Activated T-helper 1 cell treated with anti-CD3 and anti-CD28 coated beads, Interleukin-12 subunit alpha, Interleukin-12 subunit beta, Interleukin-2, Interleukin-4 antibody, amounts not matched to agents 30 ng/mL and 10 ng/mL and 1 ng/mL, durations not matched to agents 14 hours and 24 hours and 36 hours (primary cell): ENCODE results near the gene NIPAL4. TPM values are rescaled to one million over a fixed set of nuclear protein-coding genes. Genes with fewer than 3 reads are reported as not detected.

ENCODE experiments used
- DNase-seq: peaks from one replicate; pipeline ENCODE4 v3.0.0; 2021; ENCODE audit warnings: low spot score
- H3K27ac Mint-ChIP-seq: one replicate; pipeline ENCODE4 v1.8.0; 2021; ENCODE audit warnings: mild to moderate bottlenecking, mixed read lengths
- H3K27me3 Mint-ChIP-seq: one replicate; pipeline ENCODE4 v1.8.0; 2022; ENCODE audit warnings: mild to moderate bottlenecking, moderate library complexity, mixed read lengths; ENCODE audit not compliant: insufficient read depth
- H3K36me3 Mint-ChIP-seq: one replicate; pipeline ENCODE4 v1.8.0; 2021; ENCODE audit warnings: low read depth, mixed read lengths
- H3K4me1 Mint-ChIP-seq: one replicate; pipeline ENCODE4 v1.8.0; 2021; ENCODE audit warnings: low read depth, mixed read lengths
- H3K4me3 Mint-ChIP-seq: one replicate; pipeline ENCODE4 v1.8.0; 2021; ENCODE audit warnings: mild to moderate bottlenecking, moderate library complexity, mixed read lengths
- H3K9me3 Mint-ChIP-seq: one replicate; pipeline ENCODE4 v1.8.0; 2021; ENCODE audit warnings: mixed read lengths
- intact Hi-C: fragments of 100-400 bp; cut with micrococcal nuclease; formaldehyde crosslinking; loops from one replicate; pipeline ENCODE4 v1.15.1; 2024
- total RNA-seq: library from RNA; stranded (reverse); gene quantifications from 2 replicates; pipeline ENCODE4 v1.2.3, GENCODE V29; 2022

The NIPAL4 gene
- total RNA-seq, 1 donor from 2014 or later = 2.2 TPM

DNA sequence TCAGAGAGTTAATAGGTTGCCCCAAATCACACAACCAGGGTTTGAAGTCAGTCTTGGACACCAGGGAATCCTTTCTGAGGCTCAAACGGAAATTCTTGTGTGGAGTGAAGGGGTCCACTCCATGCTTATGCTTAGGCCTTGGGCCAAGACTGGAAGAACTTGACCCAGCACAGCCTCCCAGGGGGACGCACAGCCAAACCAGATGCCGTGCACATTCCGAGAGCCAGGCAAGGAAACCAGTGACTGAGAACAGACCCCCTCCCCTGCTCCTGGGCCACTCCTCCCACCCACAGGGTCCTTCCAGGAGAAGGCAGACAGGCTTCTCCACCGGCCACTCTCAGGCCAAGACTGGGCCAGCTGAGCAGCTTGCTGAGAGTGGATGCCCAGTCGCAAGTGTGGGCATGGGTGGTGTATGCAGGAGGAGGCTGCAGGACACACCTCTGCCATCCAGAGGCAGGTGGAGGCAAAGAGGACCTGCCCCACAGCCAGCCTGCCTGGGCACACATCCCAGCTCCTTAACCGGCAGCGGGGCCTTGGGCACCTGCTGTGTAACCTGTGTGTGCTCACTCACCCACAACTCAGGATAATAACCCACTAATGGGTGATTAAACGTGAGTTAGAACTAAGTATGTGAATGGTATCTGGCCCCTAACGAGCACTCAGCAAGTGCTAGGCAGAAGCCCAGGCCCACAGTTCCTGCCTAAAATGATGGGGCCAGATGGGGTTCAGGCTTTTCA is 38.0 kb downstream of the NIPAL4 start:
- no peak overlapping the region for H3K4me3 Mint-ChIP-seq
- H3K27ac Mint-ChIP-seq = no peak overlapping the region
- no peak for DNase-seq
- intact Hi-C loops = loop anchor here (1.0 kb wide), 1 partner anchor 12 kb away; no protein-coding TSS in a partner anchor
- H3K27me3 Mint-ChIP-seq = no peaks in the 10 kb centered on the region
- no peaks in the 10 kb centered on the region for H3K9me3 Mint-ChIP-seq
- peaks cover 52% of the 10 kb centered on the region for H3K4me1 Mint-ChIP-seq
- H3K36me3 Mint-ChIP-seq = peaks cover 65% of the 10 kb centered on the region

- Mint-ChIP-seq H3K9me3 (no peaks in the 10 kb centered on the region), H3K36me3 (peaks cover 70% of the 10 kb centered on the region), H3K4me3 (no peak overlapping the region), H3K4me1 (peaks cover 52% of the 10 kb centered on the region), H3K27me3 (no peaks in the 10 kb centered on the region), H3K27ac (peak overlapping the region; percentile 82)
- no peak for DNase-seq
- intact Hi-C loops = no loop called here
Measured at GRCh38 chr5:157502143-157502647, 42.2 kb downstream of the NIPAL4 start.

- Mint-ChIP-seq H3K27me3 (no peaks in the 10 kb centered on the region), H3K27ac (peak overlapping the region; percentile 25)
- intact Hi-C loops = no loop called here
Measured at GRCh38 chr5:157504053-157504452, 44.0 kb downstream of the NIPAL4 start.

DNA sequence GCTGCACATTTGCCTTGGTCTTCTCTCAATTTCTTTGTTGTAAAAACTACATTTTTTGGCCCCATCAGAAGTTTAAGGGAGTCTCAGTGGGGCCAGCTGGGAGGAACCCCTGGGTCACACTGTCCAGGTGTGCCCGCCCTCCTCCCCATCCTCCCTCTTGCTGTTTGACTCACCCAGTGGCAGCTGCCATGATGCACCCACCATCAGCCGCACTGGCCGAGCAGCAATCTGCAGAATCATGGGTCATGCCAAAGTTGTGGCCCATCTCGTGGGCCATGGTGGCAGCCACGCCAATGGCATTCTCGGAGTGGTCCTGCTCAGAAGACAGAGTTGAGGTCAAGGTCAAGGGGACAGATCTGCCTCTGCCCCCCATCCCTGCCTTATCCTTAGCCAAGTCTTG is 45.5 kb downstream of the NIPAL4 start:
- no peaks in the 10 kb centered on the region for H3K9me3 Mint-ChIP-seq
- H3K4me1 Mint-ChIP-seq = peaks cover 60% of the 10 kb centered on the region
- no peak overlapping the region for H3K4me3 Mint-ChIP-seq
- no peaks in the 10 kb centered on the region for H3K27me3 Mint-ChIP-seq
- no peak for DNase-seq
- peaks cover 78% of the 10 kb centered on the region for H3K36me3 Mint-ChIP-seq
- H3K27ac Mint-ChIP-seq = peak overlapping the region; percentile 56
- intact Hi-C loops = loop anchor here (5.0 kb wide), 1 partner anchor 212 kb away; no protein-coding TSS in a partner anchor

More at GRCh38 chr5:157504053-157504452, 44.0 kb downstream of the NIPAL4 start:
- DNase-seq = no peak
- Mint-ChIP-seq H3K4me1 (peaks cover 63% of the 10 kb centered on the region), H3K4me3 (no peak overlapping the region), H3K9me3 (no peaks in the 10 kb centered on the region), H3K36me3 (peaks cover 80% of the 10 kb centered on the region)

DNA sequence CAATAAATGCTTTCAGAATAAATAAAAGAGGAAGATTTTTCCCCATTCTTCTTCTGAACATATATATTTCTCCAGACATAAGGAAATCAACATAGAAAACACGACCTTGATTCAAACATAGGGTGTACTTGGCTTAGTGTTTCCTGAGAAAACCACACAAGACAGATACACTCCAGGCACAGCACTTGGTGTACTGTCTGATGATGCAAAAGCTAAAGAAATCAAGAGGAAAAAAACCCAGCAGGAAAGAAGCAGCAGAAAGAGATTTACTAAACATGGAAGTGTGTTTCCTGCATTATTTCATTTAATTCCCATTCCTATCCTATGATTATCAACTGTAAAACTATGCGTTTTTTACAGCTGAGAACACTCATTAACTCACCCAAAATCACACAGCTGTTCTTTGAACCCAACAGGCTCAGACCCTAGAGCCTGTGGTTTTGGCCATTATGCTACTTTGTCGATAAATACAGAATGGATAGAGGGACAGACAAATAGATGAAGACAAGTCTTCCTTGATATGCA is 46.1 kb downstream of the NIPAL4 start:
- H3K4me1 Mint-ChIP-seq = peaks cover 59% of the 10 kb centered on the region
- intact Hi-C loops = loop anchor here (5.0 kb wide), 1 partner anchor 211 kb away; no protein-coding TSS in a partner anchor
- no peak overlapping the region for H3K4me3 Mint-ChIP-seq
- no peaks in the 10 kb centered on the region for H3K27me3 Mint-ChIP-seq
- H3K9me3 Mint-ChIP-seq = no peaks in the 10 kb centered on the region
- H3K27ac Mint-ChIP-seq = peak overlapping the region; percentile 56
- H3K36me3 Mint-ChIP-seq = peaks cover 76% of the 10 kb centered on the region
- no peak for DNase-seq

DNA sequence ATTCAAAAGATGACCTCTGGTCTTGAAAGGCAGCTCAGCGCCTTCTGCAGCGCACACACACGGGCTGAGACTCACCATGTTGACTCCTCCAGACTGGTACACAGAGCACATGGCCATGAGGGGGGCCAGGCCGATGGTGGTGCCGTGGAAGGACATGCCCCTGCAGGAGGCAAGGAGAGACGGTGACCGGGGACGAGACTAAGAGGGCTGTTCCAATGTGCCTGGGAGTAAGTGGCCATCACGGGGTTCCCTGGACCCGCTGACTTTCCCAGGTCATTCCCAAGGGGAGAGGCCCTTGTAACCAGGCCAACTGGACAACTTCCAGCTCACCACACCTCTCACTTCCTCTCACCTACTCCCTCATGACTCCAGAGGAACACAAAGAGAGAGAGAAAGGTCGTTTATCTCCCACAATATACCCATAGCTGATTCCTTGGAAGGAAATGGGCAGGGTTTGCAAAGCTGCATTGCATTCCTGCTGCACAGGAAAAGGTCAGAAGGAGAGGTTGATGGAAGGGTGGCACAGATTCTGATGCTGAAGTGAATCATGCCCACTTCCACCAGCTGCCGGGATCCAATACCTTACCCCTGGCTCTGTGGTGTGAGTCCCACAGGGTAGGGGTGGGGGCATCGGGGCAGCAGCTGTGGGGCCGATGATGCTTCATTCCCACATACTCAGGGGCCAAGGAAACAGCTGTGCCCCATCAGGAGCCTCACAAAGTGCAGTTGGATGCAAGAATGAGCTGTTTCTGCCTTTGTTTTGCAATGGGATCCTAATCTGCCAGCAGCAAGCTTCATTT is 47.2 kb downstream of the NIPAL4 start:
- Mint-ChIP-seq H3K4me1 (peaks cover 59% of the 10 kb centered on the region), H3K36me3 (peaks cover 76% of the 10 kb centered on the region), H3K9me3 (no peaks in the 10 kb centered on the region), H3K4me3 (no peak overlapping the region), H3K27ac (peak overlapping the region; percentile 79), H3K27me3 (no peaks in the 10 kb centered on the region)
- no peak for DNase-seq
- intact Hi-C loops = loop anchor here (5.0 kb wide), 1 partner anchor 210 kb away; no protein-coding TSS in a partner anchor

DNA sequence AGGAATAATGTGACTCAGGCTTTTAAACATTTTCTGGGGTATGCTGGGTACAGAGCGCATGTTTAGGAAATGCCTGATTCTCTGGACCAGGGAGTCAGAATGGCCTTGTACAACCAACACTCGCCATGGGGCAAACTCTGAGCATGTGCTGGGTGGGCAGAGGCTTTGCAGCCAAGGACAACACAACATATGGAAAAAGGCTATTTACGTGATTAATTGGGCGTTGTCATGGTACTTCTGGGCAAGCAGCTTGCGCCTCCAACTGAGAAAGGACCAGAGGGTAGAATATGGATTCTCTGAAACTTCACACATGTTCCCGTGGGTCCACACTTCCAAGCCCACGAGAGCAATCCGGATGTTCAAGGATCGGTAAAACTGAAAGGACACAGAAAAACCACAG is 49.1 kb downstream of the NIPAL4 start:
- Mint-ChIP-seq H3K27ac (peak overlapping the region; percentile 86), H3K9me3 (no peaks in the 10 kb centered on the region), H3K36me3 (peaks cover 81% of the 10 kb centered on the region), H3K4me1 (peaks cover 66% of the 10 kb centered on the region), H3K27me3 (no peaks in the 10 kb centered on the region), H3K4me3 (no peak overlapping the region)
- intact Hi-C loops = loop anchor here (5.0 kb wide), 1 partner anchor 208 kb away; no protein-coding TSS in a partner anchor
- DNase-seq = no peak

DNA sequence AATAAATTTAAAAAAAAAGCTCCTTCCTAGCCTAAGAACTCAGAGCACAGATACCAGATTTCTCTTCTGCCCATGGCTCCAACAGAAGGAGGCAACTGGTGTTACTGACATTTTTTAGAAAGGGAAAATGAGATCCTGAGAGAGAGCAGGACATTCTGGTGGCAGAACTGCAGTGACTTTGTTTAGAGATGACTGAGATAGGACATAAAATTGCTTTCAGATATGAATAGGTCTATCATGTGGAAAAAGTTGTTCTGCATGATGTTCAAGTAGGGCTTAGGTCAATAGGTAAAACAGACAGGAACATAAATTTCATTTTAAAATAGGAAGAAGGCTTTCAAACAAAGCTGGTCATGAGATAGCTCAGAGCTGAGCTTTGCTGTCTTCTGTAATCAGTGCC is 49.6 kb downstream of the NIPAL4 start:
- no peaks in the 10 kb centered on the region for H3K9me3 Mint-ChIP-seq
- no peak overlapping the region for H3K27ac Mint-ChIP-seq
- intact Hi-C loops = loop anchor here (5.0 kb wide), 1 partner anchor 208 kb away; no protein-coding TSS in a partner anchor
- peaks cover 78% of the 10 kb centered on the region for H3K36me3 Mint-ChIP-seq
- H3K4me1 Mint-ChIP-seq = peaks cover 69% of the 10 kb centered on the region
- H3K4me3 Mint-ChIP-seq = no peak overlapping the region
- no peak for DNase-seq
- H3K27me3 Mint-ChIP-seq = no peaks in the 10 kb centered on the region

- Mint-ChIP-seq H3K4me3 (no peak overlapping the region), H3K27ac (peak overlapping the region; percentile 18), H3K9me3 (no peaks in the 10 kb centered on the region), H3K36me3 (peaks cover 79% of the 10 kb centered on the region), H3K4me1 (peaks cover 73% of the 10 kb centered on the region), H3K27me3 (no peaks in the 10 kb centered on the region)
- intact Hi-C loops = no loop called here
- DNase-seq = no peak
Measured at GRCh38 chr5:157510682-157511081, 50.7 kb downstream of the NIPAL4 start.

DNA sequence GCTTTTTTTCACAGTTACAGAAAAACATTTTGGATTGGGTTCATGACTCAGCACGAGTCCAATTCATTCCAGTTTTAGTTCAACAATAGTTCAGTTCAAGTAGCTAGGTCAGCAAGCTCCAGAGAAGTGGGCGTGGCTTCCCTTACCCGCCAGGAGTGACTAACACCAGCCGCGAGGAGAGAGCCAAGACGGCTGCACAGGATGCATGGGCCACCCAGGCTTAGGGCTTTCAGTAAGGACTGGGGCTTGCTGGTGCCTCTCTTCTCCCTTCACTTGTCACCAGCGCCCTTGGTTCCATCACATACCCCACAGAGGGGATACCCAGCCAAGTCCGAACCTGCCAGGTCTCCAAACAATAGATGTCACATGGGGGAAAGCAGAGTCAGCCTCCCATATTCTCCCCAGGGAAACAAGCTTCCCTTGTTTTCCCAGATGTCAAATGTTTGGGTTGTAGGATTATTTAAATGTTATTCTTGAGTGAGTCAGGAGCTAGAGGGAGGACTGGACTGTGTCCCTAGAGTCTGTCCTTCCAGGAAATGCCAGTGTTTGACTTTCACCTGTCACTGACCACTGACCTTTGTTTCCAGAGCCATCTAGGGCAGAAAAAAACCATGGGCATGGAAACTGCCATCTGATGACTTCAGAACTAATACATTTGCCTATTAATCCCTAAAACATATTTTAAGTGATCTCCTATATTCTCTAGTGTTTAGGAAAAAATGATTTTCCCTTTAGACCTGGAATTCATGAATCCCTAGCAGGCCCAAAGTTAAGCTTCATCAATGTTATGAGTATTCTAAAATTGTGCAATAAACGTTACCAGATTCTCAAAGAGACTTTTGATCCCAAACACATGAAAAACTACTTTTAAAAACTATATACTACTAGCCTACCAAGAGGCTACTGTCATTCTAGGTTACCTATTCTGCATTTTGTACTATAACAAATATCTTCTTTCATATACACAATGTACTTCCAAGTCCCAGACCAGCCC is 51.9 kb downstream of the NIPAL4 start:
- H3K4me1 Mint-ChIP-seq = peaks cover 72% of the 10 kb centered on the region
- H3K9me3 Mint-ChIP-seq = no peaks in the 10 kb centered on the region
- DNase-seq = no peak
- H3K36me3 Mint-ChIP-seq = peaks cover 80% of the 10 kb centered on the region
- no peak overlapping the region for H3K4me3 Mint-ChIP-seq
- H3K27me3 Mint-ChIP-seq = no peaks in the 10 kb centered on the region
- intact Hi-C loops = no loop called here
- H3K27ac Mint-ChIP-seq = peak overlapping the region; percentile 56

- Mint-ChIP-seq H3K4me1 (peaks cover 71% of the 10 kb centered on the region), H3K36me3 (peaks cover 81% of the 10 kb centered on the region), H3K27me3 (no peaks in the 10 kb centered on the region), H3K4me3 (no peak overlapping the region), H3K27ac (peak overlapping the region; percentile 73), H3K9me3 (no peaks in the 10 kb centered on the region)
- intact Hi-C loops = no loop called here
- DNase-seq = no peak
Measured at GRCh38 chr5:157513182-157513581, 53.2 kb downstream of the NIPAL4 start.

- Mint-ChIP-seq H3K27me3 (no peaks in the 10 kb centered on the region), H3K9me3 (no peaks in the 10 kb centered on the region), H3K27ac (peak overlapping the region; percentile 68), H3K36me3 (peaks cover 79% of the 10 kb centered on the region), H3K4me3 (no peak overlapping the region), H3K4me1 (peaks cover 76% of the 10 kb centered on the region)
- no peak for DNase-seq
- intact Hi-C loops = no loop called here
Measured at GRCh38 chr5:157514974-157515373, 55.0 kb downstream of the NIPAL4 start.
